ENCODE results near the gene CWC15.
"Not testable (repeated sequence)": the region's sequence is repeated elsewhere in the genome, so short reads cannot be mapped to it uniquely, and the experiment has no call there.

Gene CWC15

DNA sequence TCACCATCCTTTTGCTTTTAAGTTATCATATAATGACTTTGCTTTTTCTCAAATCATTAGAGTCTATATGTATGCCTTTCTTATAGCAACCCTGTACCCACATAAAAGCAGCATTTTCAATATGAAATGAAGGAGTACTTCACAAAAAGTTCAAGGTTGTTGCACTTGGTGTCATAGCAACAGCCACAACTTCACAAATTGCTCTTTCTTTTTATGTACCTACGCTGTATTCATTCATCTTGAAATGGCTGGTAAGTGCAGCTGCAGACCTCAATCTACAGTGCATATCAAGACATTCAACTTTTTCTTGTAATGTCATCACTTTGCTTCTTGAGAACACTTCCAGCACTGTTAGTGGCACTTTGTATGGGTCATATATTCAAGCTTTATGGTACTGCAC, 18.6 kb downstream of the CWC15 start:
- DNase-seq (ENCODE audit: low spot score) = no peak

DNA sequence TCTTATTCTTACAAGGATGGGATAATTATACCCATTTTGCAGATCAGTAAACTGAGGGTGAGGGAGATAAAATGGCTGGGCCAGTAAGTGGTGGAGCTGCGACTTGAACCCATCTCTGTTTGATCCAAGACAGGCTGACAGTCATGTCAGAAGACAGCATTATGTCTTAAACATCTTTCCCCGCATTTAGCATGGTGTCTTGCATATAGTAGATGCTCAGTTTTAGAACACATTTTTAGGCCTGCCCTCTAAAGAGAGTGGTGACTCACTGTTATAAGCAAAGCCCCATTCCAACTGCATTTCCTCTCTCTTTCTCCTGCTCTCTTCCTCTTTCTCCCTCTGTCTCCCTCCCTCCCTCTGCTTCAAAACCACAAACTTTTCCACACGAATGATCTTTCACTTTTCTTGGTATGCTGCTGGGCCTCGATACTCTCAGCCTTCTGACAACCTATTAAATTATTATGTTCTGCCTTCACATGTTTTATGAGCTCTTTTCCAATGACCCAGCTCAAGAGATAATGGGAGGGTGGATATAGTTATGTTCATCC, 25.2 kb downstream of the CWC15 start:
- no peak for DNase-seq (ENCODE audit: low spot score)

DNA sequence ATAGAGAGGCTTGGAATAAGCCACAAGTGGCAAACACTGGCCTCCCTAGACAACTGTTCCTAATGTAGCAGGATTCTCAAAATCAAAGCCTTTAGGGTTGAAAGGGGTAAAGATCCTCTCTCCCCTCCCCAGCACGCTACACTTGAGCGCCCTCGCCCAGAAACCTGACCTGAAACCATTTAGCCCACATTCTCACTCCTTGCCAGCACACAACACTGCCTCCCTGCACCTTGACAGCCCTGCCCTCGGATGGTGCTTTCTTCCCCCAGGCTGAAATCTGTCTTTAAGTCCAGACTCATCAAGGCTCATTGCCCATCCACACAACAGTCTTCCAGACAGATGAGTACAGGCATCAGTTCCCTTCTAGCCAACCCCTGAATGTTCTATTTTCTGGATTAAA, 26.5 kb downstream of the CWC15 start:
- no peak for DNase-seq (ENCODE audit: low spot score)

DNA sequence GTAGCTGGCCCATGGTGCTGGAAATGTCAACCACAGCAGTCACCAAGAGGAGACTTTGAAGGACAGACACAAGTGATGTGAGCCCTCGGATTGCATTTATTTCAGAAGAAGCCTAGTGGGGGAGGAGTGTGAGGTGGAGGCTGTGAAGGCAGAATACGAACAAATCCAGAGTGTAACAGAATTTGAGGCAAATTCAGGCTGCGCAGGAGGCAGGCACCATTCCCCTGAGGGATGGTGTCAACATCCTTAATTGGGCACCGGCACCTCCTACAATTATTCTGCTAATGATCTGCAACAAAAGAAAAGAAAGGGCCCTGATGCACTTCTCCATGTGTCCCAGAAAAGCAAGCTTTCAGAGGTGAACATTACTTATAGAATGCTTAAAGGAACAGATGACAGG, 32.2 kb downstream of the CWC15 start:
- no peak for DNase-seq (ENCODE audit: low spot score)

- DNase-seq (ENCODE audit: low spot score) = no peak
Observed at GRCh38 chr11:94939346-94939745, 34.0 kb downstream of the CWC15 start.

DNA sequence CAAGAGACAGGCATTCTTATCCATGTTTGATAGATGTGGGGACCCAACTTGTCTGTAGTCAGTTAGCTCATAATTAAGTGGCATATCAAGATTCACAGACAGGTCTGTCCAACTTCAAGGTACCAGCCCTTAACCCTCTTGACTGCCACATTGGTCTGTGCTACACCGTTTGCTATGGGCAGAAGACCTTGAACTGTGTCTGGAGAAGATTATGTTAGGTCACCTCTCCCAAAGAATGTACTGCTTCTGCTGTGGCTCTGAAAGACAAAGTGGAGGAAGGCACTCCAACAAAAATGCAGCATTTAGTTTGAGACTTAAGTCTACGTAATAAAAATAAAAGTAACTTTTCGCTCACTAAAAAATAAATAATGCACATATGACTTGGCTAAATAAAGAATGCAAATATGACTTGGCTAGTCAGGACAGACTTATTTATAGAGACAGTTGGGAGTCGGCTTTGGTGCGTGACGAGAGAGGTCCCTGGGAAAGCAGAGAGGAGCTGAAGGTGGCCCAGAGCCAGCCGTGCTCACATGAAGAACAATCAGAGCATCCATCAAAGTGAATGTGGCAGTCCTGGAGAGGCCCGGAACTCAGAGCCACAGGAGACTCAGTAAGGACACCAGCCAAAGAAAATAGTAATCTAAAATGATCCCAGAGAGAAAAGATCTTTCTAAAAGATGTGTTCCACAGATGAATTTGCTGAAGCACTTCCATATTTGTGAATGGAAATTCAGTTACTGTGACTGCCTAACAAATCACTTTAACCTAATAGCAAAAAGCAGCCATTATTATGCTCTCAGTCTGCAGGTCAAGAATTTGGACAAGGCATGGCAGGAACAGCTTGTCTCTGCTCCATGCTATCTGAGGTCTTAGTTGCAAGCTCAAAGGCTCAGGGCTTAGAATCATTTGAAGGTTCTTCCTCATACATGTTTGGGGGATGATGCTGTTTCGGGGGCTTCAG, 35.0 kb downstream of the CWC15 start:
- no peak for DNase-seq (ENCODE audit: low spot score)

DNA sequence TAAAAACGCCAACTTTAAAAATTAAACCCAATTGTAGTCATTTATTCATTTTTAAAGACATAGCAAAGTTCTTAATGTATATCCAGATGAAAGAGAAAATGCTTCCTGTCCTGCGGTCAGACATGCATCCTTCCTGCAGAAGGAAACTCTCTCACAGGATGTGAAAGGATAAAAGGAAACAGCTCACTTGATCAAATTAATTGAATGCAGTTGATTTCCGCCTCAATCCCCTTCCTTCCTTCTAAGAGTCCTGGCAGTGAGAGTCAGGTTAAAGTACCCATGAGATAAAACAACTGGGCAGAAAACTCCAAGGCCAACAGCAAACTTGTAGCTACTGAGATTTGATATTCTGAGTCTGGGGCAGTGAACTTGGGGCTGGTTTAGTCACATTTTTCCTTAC, 38.5 kb downstream of the CWC15 start:
- no peak for DNase-seq (ENCODE audit: low spot score)

GRCh38 chr11:94934362-94934761, 39.0 kb downstream of the CWC15 start:
- no peak for DNase-seq (ENCODE audit: low spot score)

DNA sequence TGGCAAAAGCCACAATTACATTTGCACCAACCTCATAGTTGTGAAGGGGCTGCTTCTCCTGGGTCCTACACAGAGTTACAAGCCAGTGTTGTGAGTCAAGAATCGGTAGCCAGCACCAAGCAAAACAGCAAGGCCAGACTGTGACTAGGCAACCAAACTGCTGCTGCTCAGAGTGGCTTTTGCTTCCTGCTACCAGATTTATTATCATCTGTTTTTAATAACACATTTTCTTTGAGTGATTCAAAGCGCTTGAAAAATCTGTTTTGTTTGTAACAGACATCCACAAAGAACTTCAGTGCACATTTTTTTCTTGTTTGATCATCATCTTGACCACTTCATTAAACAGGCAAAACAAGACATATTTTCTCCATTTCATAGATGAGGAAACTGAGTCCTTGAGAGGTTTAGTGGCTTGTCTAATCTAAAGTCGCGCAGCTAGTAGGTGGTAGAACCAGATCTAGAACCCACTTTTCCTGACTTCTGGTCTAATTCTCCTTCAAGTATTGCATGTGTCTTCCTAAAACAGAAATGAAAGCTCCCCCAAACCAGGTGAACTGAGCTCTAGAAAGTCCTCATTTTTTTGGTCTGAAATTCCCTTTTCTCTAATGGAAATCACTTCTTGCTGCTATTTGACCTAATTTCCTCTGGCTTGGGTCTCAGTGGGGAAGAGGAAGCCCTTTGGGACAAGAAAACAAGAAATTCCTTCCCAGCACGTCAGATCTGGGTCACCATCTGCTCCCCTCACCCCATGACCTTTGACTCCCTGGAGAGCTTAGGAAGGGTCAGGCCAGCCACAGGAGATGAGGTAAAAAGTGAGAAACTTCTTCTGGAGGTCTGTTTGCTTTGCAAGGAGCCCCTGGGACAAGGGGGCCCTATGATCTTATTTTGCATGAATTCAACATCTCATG, 39.9 kb downstream of the CWC15 start:
- DNase-seq (ENCODE audit: low spot score) = no peak

DNA sequence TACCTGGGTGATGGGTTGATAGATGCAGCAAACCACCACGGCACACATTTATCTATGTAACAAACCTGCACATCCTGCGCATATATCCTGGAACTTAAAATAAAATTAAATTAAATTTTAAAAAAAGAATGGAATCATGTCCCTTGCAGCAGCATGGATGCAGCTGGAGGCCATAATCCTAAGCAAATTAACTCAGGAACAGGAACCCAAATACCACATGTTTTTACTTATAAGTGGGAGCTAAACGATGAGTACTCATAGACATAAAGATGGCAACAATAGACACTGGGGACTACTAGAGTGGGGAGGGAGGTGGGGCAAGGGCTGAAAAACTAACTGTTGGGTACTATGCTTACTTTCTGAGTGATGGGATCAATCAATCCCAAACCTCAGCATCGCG, 40.9 kb downstream of the CWC15 start:
- no peak for DNase-seq (ENCODE audit: low spot score)

DNA sequence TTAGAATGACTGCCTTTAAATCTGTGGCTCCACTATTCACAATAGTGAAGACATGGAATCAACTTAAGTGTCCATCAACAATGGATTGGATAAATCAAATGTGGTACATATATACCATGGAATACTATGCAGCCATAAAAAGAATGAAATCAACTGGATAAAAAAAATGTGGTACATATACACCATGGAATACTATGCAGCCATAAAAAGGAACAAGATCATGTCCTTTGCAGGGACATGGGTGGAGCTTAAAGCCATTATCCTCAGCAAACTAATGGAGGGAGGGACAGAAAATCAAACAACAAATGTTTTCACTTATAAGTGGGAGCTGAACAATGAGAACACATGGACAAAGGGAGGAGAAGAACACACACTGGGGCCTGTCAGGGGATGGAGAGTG, 41.3 kb downstream of the CWC15 start:
- not testable (repeated sequence) for DNase-seq (ENCODE audit: low spot score)

GRCh38 chr11:94928117-94928990, 45.0 kb downstream of the CWC15 start:
- no peak for DNase-seq (ENCODE audit: low spot score)

DNA sequence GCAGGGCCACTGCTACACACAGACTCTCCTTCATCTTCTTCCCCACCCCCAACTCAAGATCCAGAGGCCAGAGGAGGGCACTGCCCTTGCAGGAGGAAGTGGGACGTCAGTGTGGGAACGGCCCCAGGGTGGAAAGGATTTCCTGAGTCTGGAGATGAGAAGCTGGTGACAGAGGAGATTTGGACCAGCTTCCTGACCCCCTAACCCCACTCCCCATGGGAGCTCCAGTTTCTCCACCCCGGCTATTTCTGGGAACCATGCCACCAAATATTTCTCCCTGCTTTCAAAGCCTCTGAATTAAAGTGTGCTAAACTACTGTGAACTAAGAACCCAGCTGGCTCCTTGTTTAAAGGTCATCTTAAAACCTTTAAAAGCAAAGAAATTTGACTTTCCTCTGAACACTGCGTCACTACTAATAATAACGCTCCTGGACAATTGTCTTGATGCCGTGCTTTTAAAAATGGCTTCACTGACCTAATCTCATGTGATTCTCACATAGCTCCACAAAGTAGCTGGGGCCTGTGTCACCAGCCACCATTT, 46.6 kb downstream of the CWC15 start:
- no peak for DNase-seq (ENCODE audit: low spot score)

- DNase-seq (ENCODE audit: low spot score) = no peak
Observed at GRCh38 chr11:94926271-94926625, 47.1 kb downstream of the CWC15 start.

- DNase-seq (ENCODE audit: low spot score) = no peak
Observed at GRCh38 chr11:94925422-94926270, 47.7 kb downstream of the CWC15 start.

DNA sequence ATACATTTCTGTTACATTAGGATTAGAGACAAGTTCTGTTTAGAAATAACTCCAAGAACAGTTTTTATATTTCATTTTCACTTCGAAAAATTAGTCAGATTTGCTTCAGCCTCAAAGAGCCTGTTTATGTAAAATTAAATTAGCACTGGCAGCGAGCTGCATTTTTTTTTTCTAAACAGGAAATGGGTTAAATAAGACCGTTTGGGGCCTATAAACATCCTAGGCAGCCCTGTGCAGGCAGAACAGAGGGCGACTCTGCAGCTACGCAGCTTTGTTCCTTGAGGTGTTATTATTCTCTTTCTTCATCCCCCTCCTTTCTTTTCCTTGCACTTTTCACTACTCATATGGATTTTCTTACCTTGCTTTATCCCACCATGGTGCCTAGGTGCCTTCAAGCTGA, 48.7 kb downstream of the CWC15 start:
- no peak for DNase-seq (ENCODE audit: low spot score)

DNA sequence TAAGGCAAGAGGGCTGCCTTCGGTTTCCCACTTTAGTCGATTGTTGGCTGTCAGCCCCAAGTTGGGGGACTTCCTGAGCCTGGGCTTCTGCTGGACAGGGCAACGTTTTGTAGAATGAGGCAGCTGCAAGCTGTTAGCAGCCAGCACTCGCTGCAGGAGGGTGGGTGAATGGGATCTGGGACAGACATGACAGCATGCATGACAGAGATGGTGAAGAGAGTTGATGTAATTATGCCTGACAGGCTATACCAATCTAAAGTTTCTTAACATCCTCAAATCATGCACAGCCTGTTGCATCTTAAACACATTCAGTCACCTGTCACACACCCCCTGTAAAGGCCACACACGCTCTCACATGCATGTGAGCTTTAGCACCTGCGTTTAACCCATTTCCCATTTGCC, 49.2 kb downstream of the CWC15 start:
- no peak for DNase-seq (ENCODE audit: low spot score)

GRCh38 chr11:94923004-94923334, 50.4 kb downstream of the CWC15 start:
- no peak for DNase-seq (ENCODE audit: low spot score)

- DNase-seq (ENCODE audit: low spot score) = no peak
Observed at GRCh38 chr11:94922321-94923003, 50.9 kb downstream of the CWC15 start.

GRCh38 chr11:94920311-94920710, 53.0 kb downstream of the CWC15 start:
- no peak for DNase-seq (ENCODE audit: low spot score)

All from activated CD4-positive, alpha-beta T cell treated with anti-CD3 and anti-CD28 coated beads, Interleukin-2, Interleukin-4, amounts not matched to agents 100 ng/mL and 50 ng/mL, durations not matched to agents 16 hours and 8 hours (primary cell).